HUES64 (cell line): Measurements from ENCODE around the gene LHFPL3.

Experiments used
- H3K27ac ChIP-seq: 2 replicates; pipeline ENCODE4 v1.7.0; 2013; ENCODE audit warnings: low read depth, low read length, inconsistent platforms
- H3K27me3 ChIP-seq: 2 replicates; pipeline ENCODE4 v1.6.1; 2013; ENCODE audit warnings: mild to moderate bottlenecking, low read length; ENCODE audit not compliant: insufficient read depth
- H3K36me3 ChIP-seq: 2 replicates; pipeline ENCODE4 v1.6.1; 2013; ENCODE audit warnings: mild to moderate bottlenecking, low read length; ENCODE audit not compliant: insufficient read depth
- H3K4me1 ChIP-seq: 2 replicates; pipeline ENCODE4 v1.6.1; 2013; ENCODE audit warnings: mild to moderate bottlenecking, low read length, moderate library complexity; ENCODE audit not compliant: insufficient read depth
- H3K4me3 ChIP-seq: 2 replicates; pipeline ENCODE4 v1.5.1; 2013; ENCODE audit warnings: mild to moderate bottlenecking, low read length, moderate library complexity
- H3K9ac ChIP-seq: 2 replicates; pipeline ENCODE4 v1.6.1; 2013; ENCODE audit warnings: mild to moderate bottlenecking, low read depth, low read length
- H3K9me3 ChIP-seq: 2 replicates; pipeline ENCODE4 v1.6.1; 2013; ENCODE audit warnings: low read depth, low read length; ENCODE audit not compliant: insufficient read depth
- WGBS: fragments of 150-250, 120-280 bp; methylation state at CpG from one replicate; pipeline ENCODE4 v1.1.7; 2013; ENCODE audit warnings: missing lambda C conversion rate; 5-methylcytosine and 5-hydroxymethylcytosine counted together

LHFPL3 gene

DNA sequence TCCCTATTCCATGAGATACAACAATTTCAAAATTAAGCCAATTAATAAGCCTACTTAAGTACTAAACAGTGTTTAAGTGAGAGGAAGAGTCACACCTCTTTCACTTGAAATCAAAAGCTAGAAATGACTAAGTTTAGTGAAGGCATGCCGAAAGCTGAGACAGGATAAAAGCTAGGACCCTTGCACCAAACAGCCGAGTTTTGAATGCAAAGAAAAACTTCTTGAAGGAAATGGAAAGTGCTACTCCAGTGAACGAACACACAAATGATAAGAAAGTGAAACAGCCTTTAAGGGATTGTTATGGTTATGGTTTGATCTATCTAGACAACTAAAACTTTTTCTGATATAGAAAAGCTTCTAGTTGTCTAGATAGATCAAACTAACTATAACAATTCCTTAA lies 550.2 kb downstream of the LHFPL3 start:
- Histone ChIP-seq H3K9ac (no peak overlapping the region), H3K4me1 (no peaks in the 10 kb centered on the region), H3K36me3 (no peaks in the 10 kb centered on the region), H3K9me3 (peaks cover 3% of the 10 kb centered on the region; the same call in 1 of the 2 replicates), H3K27ac (no peak overlapping the region), H3K4me3 (no peak overlapping the region), H3K27me3 (no peaks in the 10 kb centered on the region; the same call in 1 of the 2 replicates)
- 95% methylated on average over 3 of the region's 3 CpGs for WGBS

DNA sequence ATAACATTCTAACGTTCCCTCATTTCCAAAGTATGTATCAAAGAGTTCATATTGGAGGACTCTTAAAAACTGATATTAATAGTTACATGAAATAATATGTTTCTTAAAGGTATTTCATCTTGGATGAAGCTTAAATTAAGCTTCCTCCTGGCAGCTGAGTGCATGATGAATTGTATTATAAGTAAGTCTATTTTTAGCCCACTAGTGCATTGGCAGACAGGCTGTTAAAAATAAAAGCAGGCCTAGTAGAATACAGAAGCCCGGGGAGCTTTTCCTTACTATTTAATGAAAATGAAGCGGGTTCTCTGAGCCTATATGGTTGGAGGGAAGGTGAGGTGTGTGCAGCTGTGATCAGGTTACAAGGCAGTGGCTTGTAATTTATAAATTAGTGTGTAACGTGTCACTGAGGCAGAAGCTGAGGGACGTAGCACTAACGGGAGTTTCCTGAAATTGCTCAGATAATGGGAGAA lies 554.9 kb downstream of the LHFPL3 start:
- 50% methylated on average over 6 of the region's 6 CpGs for WGBS
- H3K9ac ChIP-seq: no peak overlapping the region
- H3K27ac ChIP-seq: no peak overlapping the region
- H3K4me1 ChIP-seq: no peaks in the 10 kb centered on the region
- H3K4me3 ChIP-seq: no peak overlapping the region
- no peaks in the 10 kb centered on the region; the same call in 1 of the 2 replicates for H3K27me3 ChIP-seq
- no peaks in the 10 kb centered on the region for H3K36me3 ChIP-seq
- peaks cover 3% of the 10 kb centered on the region; the same call in 1 of the 2 replicates for H3K9me3 ChIP-seq

GRCh38 chr7:104883718-104884452 lies 555.5 kb downstream of the LHFPL3 start:
- H3K9me3 ChIP-seq: peaks cover 3% of the 10 kb centered on the region; the same call in 1 of the 2 replicates
- H3K27ac ChIP-seq: no peak overlapping the region
- H3K4me1 ChIP-seq: no peaks in the 10 kb centered on the region
- H3K36me3 ChIP-seq: no peaks in the 10 kb centered on the region
- H3K9ac ChIP-seq: no peak overlapping the region
- H3K4me3 ChIP-seq: no peak overlapping the region
- 55% methylated on average over 17 of the region's 17 CpGs for WGBS
- no peaks in the 10 kb centered on the region for H3K27me3 ChIP-seq

DNA sequence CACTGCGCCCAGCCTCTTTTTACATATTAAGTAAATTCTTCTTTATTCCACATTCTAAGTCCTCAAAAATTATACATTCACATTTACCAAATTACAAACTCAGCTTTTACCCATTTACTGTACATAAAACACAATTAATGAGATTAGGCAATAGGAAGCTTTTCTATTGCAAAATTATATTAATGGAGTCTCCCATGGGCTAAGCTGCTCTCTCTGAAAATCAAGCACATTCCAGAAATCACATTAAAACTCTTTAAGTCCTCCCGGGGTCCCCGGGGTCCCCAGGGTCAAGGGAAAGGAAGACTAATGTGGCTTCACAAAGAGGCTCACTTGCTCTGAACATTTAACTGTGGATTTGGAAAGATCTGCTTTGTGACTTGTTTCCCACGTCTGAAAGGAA lies 558.2 kb downstream of the LHFPL3 start:
- 0 out of 2 replicates have a peak, but pooled peaks cover 2% of the 10 kb centered on the region for H3K4me1 ChIP-seq
- no peak overlapping the region for H3K9ac ChIP-seq
- H3K27me3 ChIP-seq: no peaks in the 10 kb centered on the region
- H3K36me3 ChIP-seq: no peaks in the 10 kb centered on the region
- 88% methylated on average over 4 of the region's 4 CpGs for WGBS
- H3K27ac ChIP-seq: no peak overlapping the region
- 0 out of 2 replicates have a peak, but pooled peaks cover under 1% of the 10 kb centered on the region for H3K9me3 ChIP-seq
- no peak overlapping the region for H3K4me3 ChIP-seq

- H3K4me1 ChIP-seq: peaks cover 8% of the 10 kb centered on the region; the same call in 1 of the 2 replicates
- H3K27me3 ChIP-seq: no peaks in the 10 kb centered on the region
- H3K27ac ChIP-seq: no peak overlapping the region
- H3K9ac ChIP-seq: no peak overlapping the region
- H3K4me3 ChIP-seq: no peak overlapping the region
- 78% methylated on average over 5 of the region's 5 CpGs for WGBS
- H3K9me3 ChIP-seq: no peaks in the 10 kb centered on the region
- no peaks in the 10 kb centered on the region for H3K36me3 ChIP-seq
Observed at GRCh38 chr7:104890216-104890615, 561.8 kb downstream of the LHFPL3 start.

- Histone ChIP-seq H3K27me3 (no peaks in the 10 kb centered on the region), H3K4me1 (peaks cover 8% of the 10 kb centered on the region; the same call in 1 of the 2 replicates), H3K36me3 (no peaks in the 10 kb centered on the region), H3K9ac (no peak overlapping the region), H3K9me3 (no peaks in the 10 kb centered on the region), H3K4me3 (no peak overlapping the region), H3K27ac (no peak overlapping the region)
Observed at GRCh38 chr7:104891949-104892348, 563.5 kb downstream of the LHFPL3 start.

GRCh38 chr7:104894314-104894713 lies 565.9 kb downstream of the LHFPL3 start:
- WGBS: 92% methylated on average over 1 of the region's 1 CpG
- H3K9me3 ChIP-seq: no peaks in the 10 kb centered on the region
- no peak overlapping the region for H3K4me3 ChIP-seq
- H3K4me1 ChIP-seq: peaks cover 8% of the 10 kb centered on the region; the same call in 1 of the 2 replicates
- no peaks in the 10 kb centered on the region for H3K36me3 ChIP-seq
- H3K9ac ChIP-seq: no peak overlapping the region
- H3K27ac ChIP-seq: no peak overlapping the region
- H3K27me3 ChIP-seq: no peaks in the 10 kb centered on the region

DNA sequence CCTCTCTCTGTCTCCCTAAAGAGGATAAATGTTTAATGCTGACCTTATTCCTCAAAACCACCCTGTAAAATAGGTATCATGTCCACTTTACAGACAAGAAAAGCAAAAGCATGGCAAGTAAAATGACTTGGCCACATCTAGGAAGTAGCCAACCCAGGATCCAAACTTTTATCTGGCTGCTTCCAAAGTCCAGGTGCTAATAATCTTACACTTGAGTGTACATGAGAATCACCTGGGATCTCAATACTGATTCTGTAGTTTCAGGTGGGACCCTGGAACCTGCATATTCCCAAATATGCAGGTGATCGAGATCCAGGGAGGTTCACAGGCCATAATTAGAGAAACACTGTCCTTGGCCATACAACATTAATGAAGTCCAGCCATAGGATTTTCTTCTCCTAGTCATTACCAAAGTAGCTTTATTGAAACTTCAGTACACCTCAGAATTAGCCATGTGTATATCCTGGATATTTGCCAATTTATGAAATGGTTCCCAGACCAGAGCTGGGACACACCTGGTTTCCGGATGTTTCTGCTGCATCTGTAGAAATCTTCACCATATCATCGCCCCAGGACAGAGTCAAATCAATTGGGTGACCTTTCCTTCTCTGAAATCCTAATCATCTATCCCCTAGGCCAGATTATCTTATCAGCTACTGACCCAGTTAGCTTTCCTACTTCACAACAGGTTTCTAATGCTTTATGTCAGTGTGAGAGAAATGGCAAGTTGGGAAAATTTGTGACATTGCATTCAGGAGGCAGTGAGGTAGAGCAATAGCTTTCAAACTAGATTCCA lies 566.5 kb downstream of the LHFPL3 start:
- Histone ChIP-seq H3K4me1 (peaks cover 8% of the 10 kb centered on the region; the same call in 1 of the 2 replicates), H3K9me3 (no peaks in the 10 kb centered on the region), H3K27ac (no peak overlapping the region), H3K4me3 (no peak overlapping the region), H3K27me3 (no peaks in the 10 kb centered on the region), H3K36me3 (no peaks in the 10 kb centered on the region), H3K9ac (no peak overlapping the region)
- WGBS: 95% methylated on average over 3 of the region's 3 CpGs

GRCh38 chr7:104895522-104896236 lies 567.3 kb downstream of the LHFPL3 start:
- H3K4me3 ChIP-seq: no peak overlapping the region
- 94% methylated on average over 10 of the region's 10 CpGs for WGBS
- no peaks in the 10 kb centered on the region for H3K27me3 ChIP-seq
- no peak overlapping the region for H3K27ac ChIP-seq
- no peak overlapping the region for H3K9ac ChIP-seq
- H3K9me3 ChIP-seq: no peaks in the 10 kb centered on the region
- peaks cover 11% of the 10 kb centered on the region; the same call in 1 of the 2 replicates for H3K4me1 ChIP-seq
- no peaks in the 10 kb centered on the region for H3K36me3 ChIP-seq

GRCh38 chr7:104898434-104898833 lies 570.0 kb downstream of the LHFPL3 start:
- no peak overlapping the region for H3K27ac ChIP-seq
- no peak overlapping the region for H3K4me3 ChIP-seq
- no peaks in the 10 kb centered on the region for H3K36me3 ChIP-seq
- no peaks in the 10 kb centered on the region for H3K9me3 ChIP-seq
- no peaks in the 10 kb centered on the region for H3K27me3 ChIP-seq
- WGBS: 90% methylated on average over 5 of the region's 5 CpGs
- H3K9ac ChIP-seq: no peak overlapping the region
- H3K4me1 ChIP-seq: peaks cover 4% of the 10 kb centered on the region; the same call in 1 of the 2 replicates
